Fibroblast of skin of left quadriceps (primary cell): ENCODE measurements around the gene C15orf62.

Source experiments
- DNase-seq, 2 experiments: peaks; one replicate each; pipeline ENCODE4 v3.0.0-alpha.2; 2013; ENCODE audit warnings: low read depth in 2 of 2

The C15orf62 gene

GRCh38 chr15:40782609-40783227 is 12.9 kb downstream of the C15orf62 start:
- no peak for DNase-seq

GRCh38 chr15:40785164-40785563 is 15.4 kb downstream of the C15orf62 start:
- DNase-seq, result no peak

GRCh38 chr15:40785814-40786213 is 16.0 kb downstream of the C15orf62 start:
- DNase-seq, result no peak

GRCh38 chr15:40787344-40787841 is 17.6 kb downstream of the C15orf62 start:
- peak in 1 of 2 experiments; percentile 32 for DNase-seq

- DNase-seq, result no peak
Observed at GRCh38 chr15:40787991-40788390, 18.2 kb downstream of the C15orf62 start.

- DNase-seq, result no peak
Observed at GRCh38 chr15:40789119-40789518, 19.3 kb downstream of the C15orf62 start.

GRCh38 chr15:40789999-40790398 is 20.2 kb downstream of the C15orf62 start:
- DNase-seq, result no peak

GRCh38 chr15:40790718-40791117 is 20.9 kb downstream of the C15orf62 start:
- DNase-seq, result no peak

GRCh38 chr15:40792394-40792793 is 22.6 kb downstream of the C15orf62 start:
- DNase-seq, result no peak

GRCh38 chr15:40793216-40793989 is 23.6 kb downstream of the C15orf62 start:
- DNase-seq, result peak; percentile 73 to 74

- DNase-seq, result no peak
Observed at GRCh38 chr15:40796041-40796440, 26.3 kb downstream of the C15orf62 start.

- no peak for DNase-seq
Observed at GRCh38 chr15:40796512-40796911, 26.7 kb downstream of the C15orf62 start.

- DNase-seq, result no peak
Observed at GRCh38 chr15:40799523-40799922, 29.7 kb downstream of the C15orf62 start.

GRCh38 chr15:40803076-40803475 is 33.3 kb downstream of the C15orf62 start:
- no peak for DNase-seq

- DNase-seq, result no peak
Observed at GRCh38 chr15:40803688-40804087, 33.9 kb downstream of the C15orf62 start.

- DNase-seq, result no peak
Observed at GRCh38 chr15:40806672-40807027, 36.9 kb downstream of the C15orf62 start.

GRCh38 chr15:40807028-40807887 is 37.5 kb downstream of the C15orf62 start, which contains the start of the genes DNAJC17 and ZFYVE19:
DNAJC17 (minus strand) TSS chr15:40807473; CDS start chr15:40807446, 27 bp downstream.
ZFYVE19 (plus strand) TSS chr15:40807089; CDS start chr15:40807590, 501 bp downstream.
- peak; percentile 93 to 94 for DNase-seq

GRCh38 chr15:40807888-40808461 is 38.2 kb downstream of the C15orf62 start:
- DNase-seq, result no peak

GRCh38 chr15:40808861-40809450 is 39.2 kb downstream of the C15orf62 start:
- DNase-seq, result no peak

GRCh38 chr15:40812721-40813425 is 43.1 kb downstream of the C15orf62 start:
- no peak for DNase-seq
